Activated CD4-positive, alpha-beta T cell treated with anti-CD3 and anti-CD28 coated beads, Interleukin-2, Interleukin-6, amounts not matched to agents 100 ng/mL and 50 ng/mL, durations not matched to agents 16 hours and 8 hours (primary cell): ENCODE measurements around the gene TUT7.
A peak's percentile ranks its signal among the peaks of the same experiment; 100 is the strongest.

ENCODE experiments used
- DNase-seq: peaks from one replicate; pipeline ENCODE4 v3.0.0-alpha.2; 2020

Gene TUT7

DNA sequence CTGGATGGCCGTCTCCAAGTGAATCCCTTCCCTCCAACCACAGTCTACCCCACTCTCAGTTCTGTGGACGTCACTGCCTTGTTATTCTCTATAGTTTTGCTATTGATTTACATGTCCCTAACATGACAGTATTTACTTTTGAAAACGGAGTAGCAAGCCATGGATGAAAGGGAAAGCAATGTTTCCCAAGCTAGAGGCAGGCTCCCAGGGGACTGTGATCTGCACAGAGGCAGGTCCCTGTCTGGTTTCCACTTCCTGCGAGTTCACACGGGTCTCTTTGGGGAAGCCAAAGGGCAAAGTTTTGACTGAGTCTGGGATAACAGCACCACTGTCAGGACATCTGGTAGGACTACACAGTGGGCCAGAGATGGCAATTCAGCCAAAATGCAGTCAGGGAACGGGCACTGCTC, 107.5 kb downstream of the TUT7 start:
- DNase-seq: no peak

DNA sequence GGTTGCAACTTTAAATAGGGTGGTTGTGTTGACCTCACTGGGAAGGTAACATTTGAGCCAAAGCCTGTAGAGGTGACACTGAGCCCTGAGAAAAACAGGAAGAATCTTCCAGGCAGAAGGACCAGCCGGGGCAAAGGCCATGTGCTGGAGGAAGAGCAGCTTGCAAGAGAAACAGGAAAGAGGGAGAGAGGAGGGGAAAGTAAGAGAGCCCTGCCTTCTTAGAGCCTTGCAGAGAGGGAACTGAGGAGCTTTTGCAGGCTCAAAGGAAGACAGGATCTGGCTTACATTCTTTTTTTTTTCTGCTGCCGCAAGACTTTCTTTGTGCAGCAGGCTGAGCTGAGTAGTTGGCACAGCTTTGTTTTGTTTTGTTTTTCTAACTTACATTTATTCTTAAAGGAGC, 112.1 kb downstream of the TUT7 start:
- no peak for DNase-seq

DNA sequence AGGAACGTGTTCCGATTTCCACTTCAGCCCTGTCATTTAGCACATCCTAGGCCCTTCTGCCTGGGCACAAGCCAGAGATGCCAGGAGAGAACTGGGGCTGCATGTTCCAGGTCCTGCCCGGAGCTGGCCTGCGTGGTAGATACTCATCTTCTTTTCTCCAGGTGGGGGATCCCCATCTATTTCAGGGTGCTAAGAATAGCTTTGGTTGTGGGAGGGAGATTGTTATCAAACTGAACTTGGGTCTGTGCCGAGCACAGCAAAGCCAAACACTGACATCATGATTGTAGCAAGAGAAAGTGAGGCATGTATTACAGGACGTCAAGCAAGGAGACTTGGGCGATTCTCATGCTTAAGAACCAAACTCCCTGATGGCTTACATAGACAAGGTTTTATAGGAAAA, 113.0 kb downstream of the TUT7 start:
- peak; percentile 4 for DNase-seq

DNA sequence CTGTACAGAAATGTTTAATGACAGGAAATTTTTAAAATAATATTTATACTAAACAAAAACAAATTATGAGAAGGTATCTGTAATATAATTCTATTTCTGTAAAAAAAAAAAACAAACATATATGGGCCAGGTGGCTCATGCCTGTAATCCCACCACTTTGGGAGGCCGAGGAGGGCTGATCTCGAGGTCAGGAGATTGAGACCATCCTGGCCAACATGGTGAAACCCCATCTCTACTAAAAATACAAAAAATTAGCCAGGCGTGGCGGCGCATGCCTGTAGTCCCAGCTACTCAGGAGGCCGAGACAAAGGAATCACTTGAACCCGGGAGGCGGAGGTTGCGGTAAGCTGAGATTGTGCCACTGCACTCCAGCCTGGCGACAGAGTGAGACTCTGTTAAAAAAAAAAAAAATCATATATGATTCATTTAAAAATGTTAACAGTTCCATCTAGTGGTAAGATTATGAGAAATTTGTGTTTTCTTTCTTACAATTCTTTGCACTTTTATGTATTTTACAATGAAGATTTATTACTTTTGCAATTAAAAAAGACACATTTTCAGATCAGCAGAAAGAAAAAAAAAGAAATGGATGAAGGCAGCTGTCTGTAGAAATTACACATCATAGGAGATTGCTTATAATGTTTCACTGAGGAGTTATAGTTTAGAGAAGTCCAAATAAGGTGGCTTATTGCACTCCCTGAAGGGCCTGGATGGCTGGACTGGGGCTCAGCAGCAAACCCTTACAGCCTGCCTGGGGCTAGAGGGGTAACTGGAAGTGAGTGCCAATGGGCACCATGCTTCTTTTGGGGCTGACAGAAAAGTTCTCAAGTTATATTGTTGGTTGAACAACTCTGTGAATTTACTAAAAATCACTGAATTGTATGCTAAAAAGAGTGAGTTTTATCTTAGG, 115.1 kb downstream of the TUT7 start:
- DNase-seq: no peak
